ENCODE data around the gene MON1A. TPM values are rescaled to one million over a fixed set of nuclear protein-coding genes. Genes with fewer than 3 reads are reported as not detected.
"Not testable (repeated sequence)": the region's sequence is repeated elsewhere in the genome, so short reads cannot be mapped to it uniquely, and the experiment has no call there.

Gene MON1A
- total RNA-seq, 2 experiments from 2014 or later, result 7.5 to 8.3 TPM

DNA sequence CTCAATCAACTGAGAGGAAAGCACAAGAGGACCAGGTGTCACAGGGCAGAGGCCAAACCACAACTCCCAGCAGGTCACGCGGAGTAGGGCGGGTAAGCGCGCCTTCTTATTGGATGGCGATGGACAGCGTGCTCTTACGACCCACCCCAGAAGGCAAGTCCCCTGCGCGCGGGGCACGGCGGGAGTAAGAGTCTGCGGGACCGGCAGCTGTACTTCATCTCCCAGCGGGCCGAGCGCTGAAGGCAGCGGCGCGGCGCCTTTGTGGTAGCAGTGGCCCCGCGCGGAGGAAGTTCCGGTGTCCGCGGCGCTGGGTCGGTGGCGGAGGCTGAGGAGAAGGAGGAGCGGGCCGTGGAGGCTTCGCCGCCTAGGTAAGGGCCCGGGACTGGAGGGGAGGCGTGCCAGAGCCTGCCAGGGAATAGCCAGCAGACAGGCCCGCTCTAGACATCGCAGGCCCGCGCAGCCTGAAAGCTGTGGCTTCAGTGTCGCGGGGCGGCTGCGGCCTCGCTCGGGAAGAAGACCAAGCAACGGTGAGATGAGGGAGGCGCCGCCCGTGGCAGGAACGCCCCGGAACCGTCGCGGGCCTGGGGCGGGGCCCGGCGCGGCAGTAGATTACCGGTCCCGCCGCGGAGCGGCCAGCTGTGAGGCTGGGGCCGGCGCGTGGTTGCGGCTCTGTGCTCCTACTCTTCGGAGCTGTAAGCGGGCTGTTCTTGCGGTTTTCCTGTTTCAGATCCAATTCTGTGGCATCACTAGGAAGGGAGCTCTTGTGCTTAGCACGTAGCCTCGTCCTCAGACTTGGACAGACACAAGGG, 10.5 kb upstream of the MON1A start, which contains the start of gene RBM6:
RBM6 (plus strand) TSS at position 293 of the 809 bp plus-strand sequence. CDS start 22,492 bp downstream, outside the sequence.
- POLR2A ChIA-PET, result interaction anchor here (0.6 to 1.6 kb wide), 8 partner anchors 10 to 1014 kb away, joined by 3 to 8 read pairs (median 3); partner anchors contain the start of genes MON1A and TRAIP
- Mint-ChIP-seq H3K27ac (peak within 1 kb of the TSS; percentile 91), H3K4me3 (peak within 1 kb of the TSS; percentile 98), H3K9me3 (ENCODE audit: low read depth) (peaks cover 3% of the 10 kb centered on the region), H3K36me3 (ENCODE audit: low read depth) (peaks cover 14% of the 10 kb centered on the region), H3K27me3 (no peaks in the 10 kb centered on the region), H3K4me1 (peaks cover 20% of the 10 kb centered on the region)
- CTCF ChIA-PET, result interaction anchor here (0.7 to 1.6 kb wide), 6 partner anchors 9 to 483 kb away, joined by 3 to 5 read pairs (median 4); partner anchors contain the start of gene MON1A
- peak; percentile 98 for DNase-seq
- intact Hi-C loops (cut with DNase I, micrococcal nuclease), result loop anchor here (1.0 to 10.0 kb wide), 12 partner anchors 11 to 918 kb away; partner anchors contain the start of genes MON1A (in 2 of the 2), RBM5 (in 2 of the 2), APEH (in 1 of the 2) and CYB561D2 (in 1 of the 2)
- ATAC-seq, result peak; percentile 99

DNA sequence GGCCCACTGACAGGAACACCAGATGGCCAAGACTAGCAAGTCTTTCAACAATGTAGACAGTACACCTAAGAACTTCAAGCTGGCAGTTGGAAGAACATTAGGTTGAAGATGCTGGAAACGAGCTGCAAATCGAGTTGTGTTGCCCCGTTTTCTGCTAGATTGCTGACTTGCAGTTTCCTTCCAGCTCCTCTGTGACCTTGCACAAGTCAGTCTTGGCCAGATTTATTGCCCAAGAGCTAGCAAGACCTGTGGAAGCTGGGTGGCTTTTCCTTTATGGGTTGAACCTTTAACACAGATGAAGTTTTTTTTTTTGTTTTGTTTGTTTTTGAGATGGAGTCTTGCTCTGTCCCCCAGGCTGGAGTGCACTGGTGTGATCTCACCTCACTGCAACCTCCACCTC, 7.5 kb upstream of the MON1A start:
- DNase-seq, result no peak
- Mint-ChIP-seq H3K27me3 (no peaks in the 10 kb centered on the region), H3K27ac (no peak overlapping the region), H3K36me3 (ENCODE audit: low read depth) (peaks cover 2% of the 10 kb centered on the region), H3K4me1 (peaks cover 10% of the 10 kb centered on the region), H3K9me3 (ENCODE audit: low read depth) (no peaks in the 10 kb centered on the region), H3K4me3 (no peak overlapping the region)
- CTCF ChIA-PET, result interaction anchor here (0.8 kb wide), 1 partner anchor 523 kb away, joined by 3 read pairs; no protein-coding TSS in a partner anchor
- no peak for ATAC-seq
- POLR2A ChIA-PET, result interaction anchor here (0.6 kb wide), 1 partner anchor 219 kb away, joined by 3 read pairs; no protein-coding TSS in a partner anchor
- intact Hi-C loops (cut with DNase I, micrococcal nuclease), result loop anchor here in 1 of 2 experiments (10.0 kb wide), 1 partner anchor 418 kb away; the partner anchor contains the start of genes CYB561D2, NPRL2 and TMEM115

- H3K27me3 Mint-ChIP-seq; POLR2A ChIA-PET; DNase-seq; CTCF ChIA-PET; ATAC-seq; H3K27ac Mint-ChIP-seq; H3K36me3 Mint-ChIP-seq (ENCODE audit: low read depth); H3K4me3 Mint-ChIP-seq; H3K9me3 Mint-ChIP-seq (ENCODE audit: low read depth): not testable (repeated sequence)
- intact Hi-C loops (cut with DNase I, micrococcal nuclease), result loop anchor here in 1 of 2 experiments (10.0 kb wide), 1 partner anchor 423 kb away; the partner anchor contains the start of genes CYB561D2, NPRL2 and TMEM115
- peaks cover 19% of the 10 kb centered on the region for H3K4me1 Mint-ChIP-seq
Observed at GRCh38 chr3:49932281-49932680, 2.7 kb upstream of the MON1A start.

DNA sequence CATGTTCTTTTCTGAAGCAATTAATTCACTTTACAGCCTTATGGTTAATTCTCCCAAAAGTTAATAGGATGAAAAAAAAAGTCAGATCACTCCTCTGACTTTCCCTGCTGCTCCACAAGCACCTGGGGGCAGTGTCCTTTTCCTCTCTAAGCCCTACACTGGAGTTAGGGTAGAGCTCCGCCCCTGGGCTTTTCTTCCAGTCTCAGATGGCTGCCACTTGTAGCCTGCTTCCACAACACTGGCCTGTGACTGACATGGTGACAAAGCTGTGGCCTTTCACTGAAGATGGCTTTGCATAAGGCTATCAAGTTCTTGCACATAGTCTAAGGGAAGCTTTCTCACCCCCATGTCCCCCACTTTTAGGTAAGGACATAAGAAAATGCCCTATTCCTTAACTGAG, 1.3 kb upstream of the MON1A start:
- Mint-ChIP-seq H3K27me3 (no peaks in the 10 kb centered on the region), H3K36me3 (ENCODE audit: low read depth) (no peaks in the 10 kb centered on the region), H3K27ac (no peak overlapping the region), H3K4me1 (peaks cover 19% of the 10 kb centered on the region), H3K9me3 (ENCODE audit: low read depth) (no peaks in the 10 kb centered on the region), H3K4me3 (no peak overlapping the region)
- no peak for DNase-seq
- POLR2A ChIA-PET, result no interaction called here
- intact Hi-C loops (cut with DNase I, micrococcal nuclease), result loop anchor here in 1 of 2 experiments (10.0 kb wide), 1 partner anchor 424 kb away; the partner anchor contains the start of genes CYB561D2, NPRL2 and TMEM115
- ATAC-seq, result no peak
- CTCF ChIA-PET, result interaction anchor here (0.7 to 1.4 kb wide), 2 partner anchors 8 to 25 kb away, joined by 3 to 4 read pairs; no protein-coding TSS in a partner anchor

DNA sequence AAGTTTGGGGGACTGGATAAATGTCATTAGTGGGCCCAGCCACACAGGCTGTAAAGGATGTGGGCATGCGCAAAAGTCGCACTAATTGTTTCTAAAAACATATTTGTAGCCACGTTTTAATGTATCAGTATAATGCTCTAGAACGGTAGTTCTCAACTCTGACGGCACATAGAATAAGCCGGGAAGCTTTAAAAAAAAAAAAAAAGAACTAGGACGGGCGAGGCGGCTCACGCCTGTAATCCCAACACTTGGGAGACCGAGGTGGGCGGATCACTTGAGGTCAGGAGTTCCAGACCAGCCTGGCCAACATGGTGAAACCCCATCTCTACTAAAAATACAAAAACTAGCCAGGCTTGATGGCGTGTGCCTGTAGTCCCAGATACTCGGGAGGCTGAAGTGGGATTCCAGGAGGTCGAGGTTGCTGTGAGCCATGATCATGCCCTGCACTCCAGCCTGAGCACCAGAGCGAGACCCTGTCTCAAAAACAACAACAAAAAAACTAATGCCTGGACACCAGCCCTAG, 618 bp upstream of the MON1A start:
- Mint-ChIP-seq H3K9me3 (ENCODE audit: low read depth) (no peaks in the 10 kb centered on the region), H3K4me1 (peaks cover 19% of the 10 kb centered on the region), H3K27ac (peak overlapping the region; percentile 90), H3K4me3 (peak overlapping the region; percentile 85), H3K36me3 (ENCODE audit: low read depth) (no peaks in the 10 kb centered on the region), H3K27me3 (no peaks in the 10 kb centered on the region)
- intact Hi-C loops (cut with DNase I, micrococcal nuclease), result loop anchor here in 1 of 2 experiments (10.0 kb wide), 1 partner anchor 425 kb away; the partner anchor contains the start of genes CYB561D2, NPRL2 and TMEM115
- ChIA-PET POLR2A (interaction anchor here (0.7 to 1.5 kb wide), 2 partner anchors 10 to 11 kb away, joined by 6 to 8 read pairs; partner anchors contain the start of gene RBM6), CTCF (interaction anchor here (0.7 to 2.1 kb wide), 9 partner anchors 9 to 185 kb away, joined by 3 to 9 read pairs (median 4); no protein-coding TSS in a partner anchor)
- DNase-seq (no peak), ATAC-seq (no peak)

GRCh38 chr3:49928481-49929017, 1.1 kb downstream of the MON1A start:
- Mint-ChIP-seq H3K4me1 (peaks cover 19% of the 10 kb centered on the region), H3K27ac (no peak overlapping the region), H3K4me3 (peak overlapping the region; percentile 85), H3K27me3 (no peaks in the 10 kb centered on the region), H3K9me3 (ENCODE audit: low read depth) (no peaks in the 10 kb centered on the region), H3K36me3 (ENCODE audit: low read depth) (no peaks in the 10 kb centered on the region)
- intact Hi-C loops (cut with DNase I, micrococcal nuclease), result loop anchor here (1.0 kb wide), 7 partner anchors 12 to 499 kb away; partner anchors contain the start of genes RBM6 (in 2 of the 2), IP6K1 (in 1 of the 2), NICN1 (in 1 of the 2) and TRAIP (in 1 of the 2)
- no peak for DNase-seq
- CTCF ChIA-PET, result interaction anchor here (0.7 to 2.1 kb wide), 5 partner anchors 13 to 1510 kb away, joined by 3 to 9 read pairs (median 4); no protein-coding TSS in a partner anchor
- POLR2A ChIA-PET, result no interaction called here
- ATAC-seq, result no peak

- Mint-ChIP-seq H3K4me3 (peak overlapping the region; percentile 85), H3K9me3 (ENCODE audit: low read depth) (no peaks in the 10 kb centered on the region), H3K4me1 (peaks cover 19% of the 10 kb centered on the region), H3K27ac (no peak overlapping the region), H3K27me3 (no peaks in the 10 kb centered on the region), H3K36me3 (ENCODE audit: low read depth) (no peaks in the 10 kb centered on the region)
- CTCF ChIA-PET, result interaction anchor here (0.6 to 1.5 kb wide), 5 partner anchors 13 to 227 kb away, joined by 3 to 4 read pairs (median 3); no protein-coding TSS in a partner anchor
- intact Hi-C loops (cut with DNase I, micrococcal nuclease), result no loop called here
- no peak for DNase-seq
- ATAC-seq, result no peak
- POLR2A ChIA-PET, result no interaction called here
Observed at GRCh38 chr3:49927798-49928197, 1.8 kb downstream of the MON1A start.

GRCh38 chr3:49926117-49926728, 3.4 kb downstream of the MON1A start:
- Mint-ChIP-seq H3K27ac (no peak overlapping the region), H3K9me3 (ENCODE audit: low read depth) (no peaks in the 10 kb centered on the region), H3K4me1 (peaks cover 18% of the 10 kb centered on the region), H3K36me3 (ENCODE audit: low read depth) (no peaks in the 10 kb centered on the region), H3K27me3 (no peaks in the 10 kb centered on the region), H3K4me3 (no peak overlapping the region)
- POLR2A ChIA-PET, result no interaction called here
- ATAC-seq, result no peak
- intact Hi-C loops (cut with DNase I, micrococcal nuclease), result no loop called here
- CTCF ChIA-PET, result interaction anchor here (1.5 to 1.7 kb wide), 2 partner anchors 14 to 24 kb away, joined by 3 to 4 read pairs; partner anchors contain the start of gene RBM6
- DNase-seq, result no peak

DNA sequence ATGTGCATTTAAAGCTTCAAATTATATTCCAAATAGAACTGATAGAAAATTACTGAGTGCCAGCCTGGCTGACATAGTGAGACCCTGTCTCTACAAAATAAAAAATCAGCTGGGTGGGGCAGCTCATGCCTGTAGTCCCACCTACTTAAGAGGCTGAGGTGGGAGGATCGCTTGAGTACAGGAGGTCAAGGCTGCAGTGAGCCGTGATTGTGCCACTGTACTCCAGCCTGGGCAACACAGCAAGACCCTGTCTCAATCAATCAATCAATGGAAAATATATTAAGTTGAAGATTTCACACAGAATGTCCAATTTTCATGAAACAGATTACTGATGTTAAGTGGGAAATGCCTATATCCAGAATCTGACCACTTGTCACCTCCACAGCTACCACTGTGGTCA, 4.1 kb downstream of the MON1A start:
- DNase-seq (no peak), ATAC-seq (no peak)
- H3K4me1 Mint-ChIP-seq, result peaks cover 18% of the 10 kb centered on the region
- H3K36me3 Mint-ChIP-seq (ENCODE audit: low read depth), result no peaks in the 10 kb centered on the region
- H3K27me3 Mint-ChIP-seq, result no peaks in the 10 kb centered on the region
- no peak overlapping the region for H3K4me3 Mint-ChIP-seq
- CTCF ChIA-PET, result interaction anchor here (1.0 to 1.7 kb wide), 4 partner anchors 15 to 88 kb away, joined by 3 to 5 read pairs (median 4); partner anchors contain the start of gene RBM6
- no peaks in the 10 kb centered on the region for H3K9me3 Mint-ChIP-seq (ENCODE audit: low read depth)
- no peak overlapping the region for H3K27ac Mint-ChIP-seq
- POLR2A ChIA-PET, result interaction anchor here (0.6 kb wide), 1 partner anchor 62 kb away, joined by 3 read pairs; no protein-coding TSS in a partner anchor
- intact Hi-C loops (cut with DNase I, micrococcal nuclease), result no loop called here

DNA sequence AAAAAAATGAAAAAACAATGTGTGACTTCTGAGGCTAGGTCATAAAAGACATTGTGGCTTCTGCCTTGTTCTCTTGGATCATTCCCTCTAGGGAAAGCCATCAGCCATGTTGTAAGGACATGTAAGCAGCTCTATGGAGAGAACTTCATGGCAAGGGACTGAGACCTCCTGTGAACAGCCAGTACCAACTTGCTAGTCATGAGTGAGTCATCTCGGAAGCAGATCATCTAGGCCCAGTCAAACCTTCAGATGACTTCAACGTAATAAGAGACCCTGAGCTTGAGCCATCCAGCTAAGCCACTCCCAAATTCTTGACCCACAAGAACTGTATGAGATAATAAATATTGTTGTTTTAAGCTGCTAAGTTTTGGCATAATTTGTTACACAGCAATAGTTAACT, 4.9 kb downstream of the MON1A start:
- Mint-ChIP-seq H3K9me3 (ENCODE audit: low read depth) (no peaks in the 10 kb centered on the region), H3K4me1 (peaks cover 13% of the 10 kb centered on the region), H3K4me3 (no peak overlapping the region), H3K27me3 (no peaks in the 10 kb centered on the region), H3K36me3 (ENCODE audit: low read depth) (no peaks in the 10 kb centered on the region), H3K27ac (no peak overlapping the region)
- DNase-seq (no peak), ATAC-seq (no peak)
- POLR2A ChIA-PET, result interaction anchor here (0.6 kb wide), 1 partner anchor 16 kb away, joined by 3 read pairs; no protein-coding TSS in a partner anchor
- intact Hi-C loops (cut with DNase I, micrococcal nuclease), result no loop called here
- CTCF ChIA-PET, result interaction anchor here (0.6 to 1.8 kb wide), 6 partner anchors 10 to 753 kb away, joined by 3 to 6 read pairs (median 4); partner anchors contain the start of genes KLHDC8B and RBM6

Data from activated CD4-positive, alpha-beta T cell treated with anti-CD3 and anti-CD28 coated beads for 36 hours (primary cell).